H9 (cell line): ENCODE data around the gene FCN1. TPM values are rescaled to one million over a fixed set of nuclear protein-coding genes. Genes with fewer than 3 reads are reported as not detected.

Experiments
- DNase-seq: peaks from one replicate; pipeline ENCODE4 v3.0.0-alpha.2; 2017
- H2AFZ ChIP-seq: one replicate; pipeline ENCODE4 v1.6.1; 2013; ENCODE audit warnings: mild to moderate bottlenecking, low read length, control low read depth, moderate library complexity
- H2AK5ac ChIP-seq: 2 replicates; pipeline ENCODE4 v1.6.1; 2013; ENCODE audit warnings: low read length, control low read depth, mixed read lengths; ENCODE audit not compliant: insufficient read length
- H2BK120ac ChIP-seq: one replicate; pipeline ENCODE4 v1.6.1; 2013; ENCODE audit warnings: low read depth, mild to moderate bottlenecking, low read length, control low read depth, inconsistent platforms; ENCODE audit not compliant: poor library complexity, severe bottlenecking
- H2BK12ac ChIP-seq: 2 replicates; pipeline ENCODE4 v1.6.1; 2013; ENCODE audit warnings: low read length, control low read depth, mixed read lengths, low read depth; ENCODE audit not compliant: insufficient read length
- H2BK15ac ChIP-seq: 2 replicates; pipeline ENCODE4 v1.6.1; 2013; ENCODE audit warnings: low read depth, low read length, control low read depth
- H2BK20ac ChIP-seq: one replicate; pipeline ENCODE4 v1.6.1; 2013; ENCODE audit warnings: low read depth, mild to moderate bottlenecking, low read length, control low read depth, inconsistent platforms; ENCODE audit not compliant: poor library complexity, severe bottlenecking
- H2BK5ac ChIP-seq: 2 replicates; pipeline ENCODE4 v1.6.1; 2013; ENCODE audit warnings: low read length, control low read depth, mixed read lengths; ENCODE audit not compliant: insufficient read length
- H3K14ac ChIP-seq: 2 replicates; pipeline ENCODE4 v1.6.1; 2013; ENCODE audit warnings: low read length, control low read depth; ENCODE audit not compliant: insufficient read depth
- H3K18ac ChIP-seq: 2 replicates; pipeline ENCODE4 v1.6.1; 2013; ENCODE audit warnings: low read depth, mild to moderate bottlenecking, mixed read lengths, low read length, control low read depth; ENCODE audit not compliant: insufficient read length
- H3K23ac ChIP-seq: 2 replicates; pipeline ENCODE4 v1.6.1; 2013; ENCODE audit warnings: low read length, control low read depth, mixed read lengths, low read depth; ENCODE audit not compliant: insufficient read length
- H3K23me2 ChIP-seq: 2 replicates; pipeline ENCODE4 v1.6.1; 2013; ENCODE audit warnings: low read depth, mild to moderate bottlenecking, mixed read lengths, low read length, control low read depth; ENCODE audit not compliant: insufficient read length, poor library complexity, severe bottlenecking
- H3K27ac ChIP-seq: 2 replicates; pipeline ENCODE4 v1.5.1; 2013; ENCODE audit warnings: low read length, control low read depth, mixed read lengths, low read depth; ENCODE audit not compliant: insufficient read length
- H3K27me3 ChIP-seq: 2 replicates; pipeline ENCODE4 v1.6.1; 2013; ENCODE audit warnings: low read length, control low read depth, inconsistent platforms; ENCODE audit not compliant: insufficient read depth
- H3K4ac ChIP-seq: 2 replicates; pipeline ENCODE4 v1.6.1; 2013; ENCODE audit warnings: low read depth, mild to moderate bottlenecking, control low read depth, inconsistent platforms, low read length, moderate library complexity
- H3K4me1 ChIP-seq: 2 replicates; pipeline ENCODE4 v1.6.1; 2013; ENCODE audit warnings: low read length, control low read depth, inconsistent platforms; ENCODE audit not compliant: insufficient read depth
- H3K4me2 ChIP-seq: 2 replicates; pipeline ENCODE4 v1.6.1; 2013; ENCODE audit warnings: low read length, control low read depth, mixed read lengths; ENCODE audit not compliant: insufficient read length, insufficient read depth
- H3K56ac ChIP-seq: 2 replicates; pipeline ENCODE4 v1.6.1; 2013; ENCODE audit warnings: low read depth, mild to moderate bottlenecking, mixed read lengths, low read length, control low read depth; ENCODE audit not compliant: insufficient read length
- H3K79me1 ChIP-seq: 2 replicates; pipeline ENCODE4 v1.6.1; 2013; ENCODE audit warnings: low read depth, mild to moderate bottlenecking, moderate library complexity, low read length, control low read depth, inconsistent platforms; ENCODE audit not compliant: insufficient read depth, poor library complexity, severe bottlenecking
- H3K79me2 ChIP-seq: 2 replicates; pipeline ENCODE4 v1.6.1; 2013; ENCODE audit warnings: low read length, control low read depth, inconsistent platforms; ENCODE audit not compliant: insufficient read depth
- H3K9ac ChIP-seq: 2 replicates; pipeline ENCODE4 v1.6.1; 2013; ENCODE audit warnings: low read length, control low read depth, mixed read lengths; ENCODE audit not compliant: insufficient read length; ENCODE audit errors: extremely low read depth
- H3K9me3 ChIP-seq: one replicate; pipeline ENCODE4 v1.6.1; 2013; ENCODE audit warnings: low read depth, low read length, inconsistent platforms; ENCODE audit not compliant: control insufficient read depth
- H3T11ph ChIP-seq: one replicate; pipeline ENCODE4 v1.6.1; 2013; ENCODE audit warnings: mild to moderate bottlenecking, low read length, control low read depth, inconsistent platforms
- H4K20me1 ChIP-seq: one replicate; pipeline ENCODE4 v1.6.1; 2013; ENCODE audit not compliant: control insufficient read depth, insufficient read length, insufficient read depth
- H4K5ac ChIP-seq: 2 replicates; pipeline ENCODE4 v1.6.1; 2013; ENCODE audit warnings: low read depth, mild to moderate bottlenecking, mixed read lengths, low read length, control low read depth; ENCODE audit not compliant: insufficient read length
- H4K8ac ChIP-seq: replicated peaks from 2 replicates; pipeline ENCODE4 v1.6.1; 2013; ENCODE audit warnings: low read length, control low read depth, mixed read lengths, low read depth; ENCODE audit not compliant: insufficient read length
- H4K91ac ChIP-seq: 2 replicates; pipeline ENCODE4 v1.6.1; 2013; ENCODE audit warnings: low read depth, mild to moderate bottlenecking, moderate library complexity, mixed read lengths, low read length, control low read depth; ENCODE audit not compliant: insufficient read length
- H3K27ac Mint-ChIP-seq, 3 experiments: 2 replicates in 2 of 3; 3 replicates in 1 of 3; pipeline ENCODE4 v1.8.0; 2020 to 2021; ENCODE audit warnings: mixed read lengths in 3 of 3, mild to moderate bottlenecking in 1 of 3, moderate library complexity in 1 of 3
- H3K27me3 Mint-ChIP-seq: 2 replicates; pipeline ENCODE4 v1.8.0; 2021; ENCODE audit warnings: low read depth, mild to moderate bottlenecking, moderate library complexity, mixed read lengths
- H3K36me3 Mint-ChIP-seq, 3 experiments: 2 replicates in 2 of 3; 3 replicates in 1 of 3; pipeline ENCODE4 v1.8.0; 2020 to 2021; ENCODE audit warnings: low read depth in 3 of 3, mixed read lengths in 3 of 3; ENCODE audit not compliant: insufficient read depth in 1 of 3
- H3K4me1 Mint-ChIP-seq, 2 experiments: 2 replicates each; pipeline ENCODE4 v1.8.0; 2020; ENCODE audit warnings: mixed read lengths in 2 of 2
- H3K4me3 Mint-ChIP-seq, 2 experiments: 2 replicates in 1 of 2; 3 replicates in 1 of 2; pipeline ENCODE4 v1.8.0; 2020 to 2021; ENCODE audit warnings: mild to moderate bottlenecking in 2 of 2, mixed read lengths in 2 of 2, moderate library complexity in 1 of 2
- H3K9me3 Mint-ChIP-seq, 2 experiments: 2 replicates in 1 of 2; 3 replicates in 1 of 2; pipeline ENCODE4 v1.8.0; 2020; ENCODE audit warnings: mild to moderate bottlenecking in 2 of 2, mixed read lengths in 2 of 2, moderate library complexity in 1 of 2
- CTCF ChIP-seq: fragments of 200-600 bp; sonication (generic); conservative IDR thresholded peaks from 3 replicates; pipeline ENCODE4 v1.8.0; 2021; ENCODE audit warnings: antibody characterized with exemption, mild to moderate bottlenecking
- WGBS: extraction: QIAGEN DNeasy Blood & Tissue Kit; methylation state at CpG from one replicate; pipeline ENCODE4 v1.1.7; 2013; ENCODE audit warnings: missing lambda C conversion rate, low lambda C conversion rate, mixed read lengths; ENCODE audit not compliant: insufficient read length; ENCODE audit errors: extremely low coverage; 5-methylcytosine and 5-hydroxymethylcytosine counted together
- total RNA-seq: library from RNA; stranded (reverse); gene quantifications from 2 replicates; pipeline ENCODE4 v1.2.1, GENCODE V29; 2021

Gene FCN1
- total RNA-seq, 1 experiment from 2014 or later, result not detected

- Histone ChIP-seq H3K79me2 (no peaks in the 10 kb centered on the region), H4K20me1 (no peaks in the 10 kb centered on the region), H2BK5ac (no peak overlapping the region), H3K27ac (no peak overlapping the region), H3K9me3 (no peaks in the 10 kb centered on the region), H3T11ph (no peak overlapping the region), H3K18ac (no peak overlapping the region), H2AFZ (no peak overlapping the region), H4K91ac (no peak overlapping the region), H3K23me2 (no peaks in the 10 kb centered on the region), H2BK15ac (no peak overlapping the region), H4K5ac (no peak overlapping the region), H3K14ac (no peak overlapping the region), H3K56ac (no peak overlapping the region), H4K8ac (no peak overlapping the region), H2AK5ac (no peak overlapping the region), H3K4me2 (no peak overlapping the region), H3K4ac (no peak overlapping the region), H3K23ac (no peak overlapping the region), H3K4me1 (no peaks in the 10 kb centered on the region), H2BK12ac (no peak overlapping the region), H3K9ac (no peak overlapping the region), H2BK120ac (no peak overlapping the region), H3K27me3 (no peaks in the 10 kb centered on the region), H2BK20ac (no peak overlapping the region), H3K79me1 (no peaks in the 10 kb centered on the region)
- no peak for DNase-seq
- no peak overlapping the region for H3K4me3 Mint-ChIP-seq
- H3K9me3 Mint-ChIP-seq, result no peaks in the 10 kb centered on the region; a peak in 1 of 5 replicates
- peaks cover 30 to 51% of the 10 kb centered on the region in 2 experiments for H3K4me1 Mint-ChIP-seq
- no CpG with 5 or more reads among the region's 17 CpGs for WGBS
- peak overlapping the region in 1 of 3 experiments; percentile 18; a peak in 1 of 7 replicates for H3K27ac Mint-ChIP-seq
- TF ChIP-seq CTCF, result no peak
- H3K36me3 Mint-ChIP-seq, result no peaks in the 10 kb centered on the region; a peak in 1 of 7 replicates
- no peaks in the 10 kb centered on the region; the same call in none of the 2 replicates for H3K27me3 Mint-ChIP-seq
These were observed 17.4 kb upstream of the FCN1 start for GRCh38 chr9:134935056-134935640.
